ENCODE results near the gene MT4.

Gene MT4

DNA sequence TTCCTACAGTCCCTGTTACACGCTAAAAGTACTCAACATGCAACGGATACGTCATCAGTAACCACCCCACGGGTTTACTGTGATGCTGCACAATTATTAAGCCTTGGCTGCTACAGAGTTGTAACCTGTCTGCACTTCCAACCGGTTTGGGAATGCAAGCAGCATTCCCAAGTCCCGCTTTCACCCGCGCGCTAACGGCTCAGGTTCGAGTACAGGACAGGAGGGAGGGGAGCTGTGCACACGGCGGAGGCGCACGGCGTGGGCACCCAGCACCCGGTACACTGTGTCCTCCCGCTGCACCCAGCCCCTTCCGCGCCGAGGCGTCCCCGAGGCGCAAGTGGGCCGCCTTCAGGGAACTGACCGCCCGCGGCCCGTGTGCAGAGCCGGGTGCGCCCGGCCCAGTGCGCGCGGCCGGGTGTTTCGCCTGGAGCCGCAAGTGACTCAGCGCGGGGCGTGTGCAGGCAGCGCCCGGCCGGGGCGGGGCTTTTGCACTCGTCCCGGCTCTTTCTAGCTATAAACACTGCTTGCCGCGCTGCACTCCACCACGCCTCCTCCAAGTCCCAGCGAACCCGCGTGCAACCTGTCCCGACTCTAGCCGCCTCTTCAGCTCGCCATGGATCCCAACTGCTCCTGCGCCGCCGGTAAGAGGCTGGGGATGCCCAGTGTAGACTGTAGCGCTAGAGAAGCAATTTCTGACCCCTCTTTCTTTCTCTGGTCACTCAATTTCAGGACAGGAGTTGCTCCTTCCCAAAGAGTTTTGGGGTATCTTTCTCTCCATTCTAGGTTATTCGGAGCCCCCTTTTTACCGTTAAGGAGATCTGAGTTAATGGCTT lies 43.4 kb downstream of the MT4 start, which contains the start of gene MT2A:
MT2A (plus strand) TSS at position 542 of the 833 bp plus-strand sequence; CDS start at position 614, 72 bp downstream.
- TF ChIP-seq SIN3A (IDR thresholded peaks at IDR 0.05; ENCODE audit: borderline replicate concordance, insufficient read depth, low read length) (peak; percentile 76; the same call in 1 of the 2 replicates), TAF1 (IDR thresholded peaks at IDR 0.05; ENCODE audit: borderline replicate concordance, insufficient read depth, low read length) (no peak), FOXP2 (optimal IDR thresholded peaks at IDR 0.05; ENCODE audit: borderline replicate concordance, extremely low read depth, extremely low read length, insufficient read depth) (peak; percentile 66)

DNA sequence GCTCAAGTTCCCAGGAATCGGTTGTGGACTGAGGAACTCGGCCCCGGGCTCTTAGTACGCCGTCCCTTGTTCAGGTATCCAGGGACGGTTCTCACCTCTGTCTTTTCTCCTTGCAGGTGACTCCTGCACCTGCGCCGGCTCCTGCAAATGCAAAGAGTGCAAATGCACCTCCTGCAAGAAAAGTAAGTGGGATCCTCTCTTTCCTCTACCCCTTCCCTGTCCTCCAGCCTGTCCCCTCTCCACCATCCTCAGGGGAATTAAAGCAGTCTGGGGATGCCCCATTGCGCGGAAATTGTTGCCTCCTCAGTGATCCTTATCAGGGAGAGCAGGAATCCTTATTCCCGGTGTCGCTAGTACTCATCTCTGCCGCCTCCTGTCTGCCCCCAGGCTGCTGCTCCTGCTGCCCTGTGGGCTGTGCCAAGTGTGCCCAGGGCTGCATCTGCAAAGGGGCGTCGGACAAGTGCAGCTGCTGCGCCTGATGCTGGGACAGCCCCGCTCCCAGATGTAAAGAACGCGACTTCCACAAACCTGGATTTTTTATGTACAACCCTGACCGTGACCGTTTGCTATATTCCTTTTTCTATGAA lies 44.1 kb downstream of the MT4 start:
- TF ChIP-seq, protein P1, sequence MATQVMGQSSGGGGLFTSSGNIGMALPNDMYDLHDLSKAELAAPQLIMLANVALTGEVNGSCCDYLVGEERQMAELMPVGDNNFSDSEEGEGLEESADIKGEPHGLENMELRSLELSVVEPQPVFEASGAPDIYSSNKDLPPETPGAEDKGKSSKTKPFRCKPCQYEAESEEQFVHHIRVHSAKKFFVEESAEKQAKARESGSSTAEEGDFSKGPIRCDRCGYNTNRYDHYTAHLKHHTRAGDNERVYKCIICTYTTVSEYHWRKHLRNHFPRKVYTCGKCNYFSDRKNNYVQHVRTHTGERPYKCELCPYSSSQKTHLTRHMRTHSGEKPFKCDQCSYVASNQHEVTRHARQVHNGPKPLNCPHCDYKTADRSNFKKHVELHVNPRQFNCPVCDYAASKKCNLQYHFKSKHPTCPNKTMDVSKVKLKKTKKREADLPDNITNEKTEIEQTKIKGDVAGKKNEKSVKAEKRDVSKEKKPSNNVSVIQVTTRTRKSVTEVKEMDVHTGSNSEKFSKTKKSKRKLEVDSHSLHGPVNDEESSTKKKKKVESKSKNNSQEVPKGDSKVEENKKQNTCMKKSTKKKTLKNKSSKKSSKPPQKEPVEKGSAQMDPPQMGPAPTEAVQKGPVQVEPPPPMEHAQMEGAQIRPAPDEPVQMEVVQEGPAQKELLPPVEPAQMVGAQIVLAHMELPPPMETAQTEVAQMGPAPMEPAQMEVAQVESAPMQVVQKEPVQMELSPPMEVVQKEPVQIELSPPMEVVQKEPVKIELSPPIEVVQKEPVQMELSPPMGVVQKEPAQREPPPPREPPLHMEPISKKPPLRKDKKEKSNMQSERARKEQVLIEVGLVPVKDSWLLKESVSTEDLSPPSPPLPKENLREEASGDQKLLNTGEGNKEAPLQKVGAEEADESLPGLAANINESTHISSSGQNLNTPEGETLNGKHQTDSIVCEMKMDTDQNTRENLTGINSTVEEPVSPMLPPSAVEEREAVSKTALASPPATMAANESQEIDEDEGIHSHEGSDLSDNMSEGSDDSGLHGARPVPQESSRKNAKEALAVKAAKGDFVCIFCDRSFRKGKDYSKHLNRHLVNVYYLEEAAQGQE (IDR thresholded peaks at IDR 0.05; ENCODE audit: insufficient read depth in 1 of 2, low read depth in 2 of 2, low read length in 2 of 2), result no peak
- no peak for TF ChIP-seq FOXP2 (optimal IDR thresholded peaks at IDR 0.05; ENCODE audit: borderline replicate concordance, extremely low read depth, extremely low read length, insufficient read depth)
- TF ChIP-seq POLR2AphosphoS5 (IDR thresholded peaks at IDR 0.05; ENCODE audit: low read depth, low read length), result no peak
- TF ChIP-seq TAF1 (IDR thresholded peaks at IDR 0.05; ENCODE audit: borderline replicate concordance, insufficient read depth, low read length), result no peak
- TF ChIP-seq SIN3A (IDR thresholded peaks at IDR 0.05; ENCODE audit: borderline replicate concordance, insufficient read depth, low read length), result no peak

DNA sequence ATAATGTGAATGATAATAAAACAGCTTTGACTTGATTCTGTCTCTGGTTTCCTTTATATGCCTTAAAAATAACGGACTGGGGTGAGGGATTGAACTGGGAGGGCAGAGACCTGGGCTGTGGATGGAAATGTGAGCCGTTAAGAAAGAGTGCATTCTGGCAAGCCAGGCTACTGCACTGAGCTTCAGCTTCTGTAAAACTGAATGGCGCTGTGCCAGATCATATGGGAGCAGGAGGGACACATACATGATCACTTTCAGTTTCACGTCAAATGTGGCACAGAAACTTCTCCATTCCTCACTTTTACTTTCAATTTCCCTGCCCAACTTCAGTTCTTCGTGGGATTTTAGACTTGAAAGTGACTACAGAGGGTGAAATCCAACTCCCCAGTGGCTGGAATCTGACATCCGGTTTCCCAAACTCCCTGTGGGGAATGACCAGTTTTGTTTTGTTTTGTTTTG lies 44.6 kb downstream of the MT4 start:
- TF ChIP-seq, protein P1 (IDR thresholded peaks at IDR 0.05; ENCODE audit: insufficient read depth in 1 of 2, low read depth in 2 of 2, low read length in 2 of 2), result no peak
- TF ChIP-seq POLR2AphosphoS5 (IDR thresholded peaks at IDR 0.05; ENCODE audit: low read depth, low read length) (no peak), FOXP2 (optimal IDR thresholded peaks at IDR 0.05; ENCODE audit: borderline replicate concordance, extremely low read depth, extremely low read length, insufficient read depth) (no peak), SIN3A (IDR thresholded peaks at IDR 0.05; ENCODE audit: borderline replicate concordance, insufficient read depth, low read length) (no peak), TAF1 (IDR thresholded peaks at IDR 0.05; ENCODE audit: borderline replicate concordance, insufficient read depth, low read length) (no peak)

DNA sequence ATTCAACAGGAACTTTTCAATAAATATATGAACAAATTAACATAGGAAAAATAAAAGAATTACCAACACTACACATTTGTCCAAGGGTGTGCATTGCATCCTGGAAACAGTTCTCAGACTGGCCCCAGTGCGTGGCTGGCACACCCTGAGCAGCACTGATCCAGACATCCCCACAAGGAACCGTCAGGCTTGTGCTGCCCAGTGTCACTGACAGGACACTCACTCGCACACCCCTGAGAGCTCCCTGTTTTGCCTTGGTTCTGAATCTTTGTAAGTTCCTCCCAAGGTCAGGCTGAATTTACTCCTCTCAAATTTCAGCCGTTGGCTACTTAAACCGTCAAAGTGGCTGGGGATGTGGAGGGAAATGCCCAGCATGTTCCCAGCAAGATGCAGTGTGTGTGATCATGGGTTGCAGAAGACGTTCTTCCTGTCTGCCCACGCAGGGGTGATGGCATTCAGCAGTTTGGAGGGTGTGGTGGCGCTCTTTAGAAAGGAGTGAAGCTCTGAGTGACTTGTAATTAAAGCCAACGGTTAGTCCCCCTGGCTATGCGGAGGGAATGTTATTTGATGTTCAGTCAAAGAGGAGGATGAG lies 45.2 kb downstream of the MT4 start:
- TF ChIP-seq FOXP2 (optimal IDR thresholded peaks at IDR 0.05; ENCODE audit: borderline replicate concordance, extremely low read depth, extremely low read length, insufficient read depth) (no peak), SIN3A (IDR thresholded peaks at IDR 0.05; ENCODE audit: borderline replicate concordance, insufficient read depth, low read length) (no peak)
- TF ChIP-seq, protein P1 (IDR thresholded peaks at IDR 0.05; ENCODE audit: insufficient read depth in 1 of 2, low read depth in 2 of 2, low read length in 2 of 2), result no peak

DNA sequence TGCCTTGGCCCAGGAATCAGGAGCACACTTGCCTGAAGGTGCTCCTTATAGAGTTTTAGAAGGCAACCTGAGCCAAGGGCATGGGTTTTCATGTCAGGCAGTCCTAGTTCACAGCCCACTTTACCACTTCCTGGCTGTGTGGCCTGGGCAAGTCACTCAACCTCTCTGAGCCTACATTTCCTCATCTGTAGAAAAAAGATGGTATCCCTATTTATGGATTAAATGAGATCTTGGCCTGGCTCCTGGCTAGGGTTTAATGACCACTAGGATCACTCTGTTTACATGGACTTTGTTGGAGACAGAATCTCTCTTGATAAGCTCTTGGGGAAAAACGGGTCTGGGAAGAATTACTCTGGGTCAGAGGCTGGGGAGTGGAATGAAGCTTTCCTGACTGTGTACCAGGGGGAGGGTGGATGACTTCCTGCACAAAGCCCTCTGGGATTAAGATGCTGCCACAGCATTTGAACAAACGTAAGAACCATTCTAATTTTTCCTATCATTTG lies 45.8 kb downstream of the MT4 start:
- TF ChIP-seq SIN3A (IDR thresholded peaks at IDR 0.05; ENCODE audit: borderline replicate concordance, insufficient read depth, low read length) (no peak), POLR2AphosphoS5 (IDR thresholded peaks at IDR 0.05; ENCODE audit: low read depth, low read length) (no peak), FOXP2 (optimal IDR thresholded peaks at IDR 0.05; ENCODE audit: borderline replicate concordance, extremely low read depth, extremely low read length, insufficient read depth) (no peak), TAF1 (IDR thresholded peaks at IDR 0.05; ENCODE audit: borderline replicate concordance, insufficient read depth, low read length) (no peak)
- TF ChIP-seq, protein P1 (IDR thresholded peaks at IDR 0.05; ENCODE audit: insufficient read depth in 1 of 2, low read depth in 2 of 2, low read length in 2 of 2), result no peak

All from PFSK-1 (cell line).